Measurements from ENCODE around the gene DNAI1. TPM values are rescaled to one million over a fixed set of nuclear protein-coding genes. Genes with fewer than 3 reads are reported as not detected.

The DNAI1 gene
- total RNA-seq, 2 donors from 2014 or later, result 2.5 to 4.1 TPM

DNA sequence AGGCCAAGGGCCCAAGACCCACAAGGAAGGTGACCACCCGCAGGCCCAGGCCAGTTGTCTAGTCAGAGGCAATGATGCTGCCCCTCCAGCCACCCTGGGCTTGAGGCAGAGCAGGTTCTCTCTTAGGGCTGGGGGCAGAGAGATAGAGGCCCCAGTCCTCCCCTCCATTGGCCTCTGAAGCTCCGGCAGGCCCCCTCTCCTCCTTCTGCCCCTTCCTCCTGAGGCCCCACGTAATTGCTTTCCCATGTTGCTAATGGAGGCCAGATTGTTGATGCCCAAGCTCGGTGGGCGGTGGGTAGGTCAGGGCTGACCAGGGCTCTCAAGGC is 90.8 kb downstream of the DNAI1 start:
- peaks cover 5% of the 10 kb centered on the region for H3K27me3 ChIP-seq (ENCODE audit: control insufficient read depth, insufficient read depth, low read length, poor library complexity, severe bottlenecking)
- no peaks in the 10 kb centered on the region for H3K4me1 ChIP-seq (ENCODE audit: control insufficient read depth, insufficient read depth, low read length)
- H3K4me1 Mint-ChIP-seq, result peaks cover under 1% of the 10 kb centered on the region
- WGBS, 2 experiments (ENCODE audit: insufficient coverage in 1 of 2, insufficient read length in 1 of 2), result 78 to 92% methylated on average over 1 to 5 of the region's 5 CpGs
- no peak for TF ChIP-seq CTCF (conservative IDR thresholded peaks at IDR 0.05)
- H3K27me3 Mint-ChIP-seq (ENCODE audit: insufficient read depth), result peaks cover 8% of the 10 kb centered on the region
- no peak overlapping the region for H3K4me3 Mint-ChIP-seq
- no peak overlapping the region for H3K9ac ChIP-seq (ENCODE audit: extremely low read depth, low read length, poor library complexity, severe bottlenecking)
- H3K9me3 ChIP-seq (ENCODE audit: control insufficient read depth, low read length), result no peaks in the 10 kb centered on the region
- H3K36me3 Mint-ChIP-seq (ENCODE audit: low read depth), result no peaks in the 10 kb centered on the region
- no peak overlapping the region for H3K27ac ChIP-seq (ENCODE audit: low read depth, low read length)
- H3K4me3 ChIP-seq (ENCODE audit: low read length), result no peak overlapping the region
- H3K36me3 ChIP-seq (ENCODE audit: control insufficient read depth, insufficient read depth, low read length), result no peaks in the 10 kb centered on the region
- H3K9me3 Mint-ChIP-seq, result no peaks in the 10 kb centered on the region
- no peak overlapping the region for H3K27ac Mint-ChIP-seq
- no peak for DNase-seq

- no peaks in the 10 kb centered on the region for H3K36me3 ChIP-seq (ENCODE audit: control insufficient read depth, insufficient read depth, low read length)
- 74 to 86% methylated on average over 9 to 12 of the region's 12 CpGs for WGBS, 2 experiments (ENCODE audit: insufficient coverage in 1 of 2, insufficient read length in 1 of 2)
Observed at GRCh38 chr9:34550016-34550680, 91.5 kb downstream of the DNAI1 start.

GRCh38 chr9:34550681-34551270 is 92.2 kb downstream of the DNAI1 start:
- Histone ChIP-seq H3K36me3 (ENCODE audit: control insufficient read depth, insufficient read depth, low read length) (no peaks in the 10 kb centered on the region), H3K27ac (ENCODE audit: low read depth, low read length) (peak overlapping the region; percentile 24), H3K9ac (ENCODE audit: extremely low read depth, low read length, poor library complexity, severe bottlenecking) (no peak overlapping the region), H3K9me3 (ENCODE audit: control insufficient read depth, low read length) (no peaks in the 10 kb centered on the region), H3K4me3 (ENCODE audit: low read length) (no peak overlapping the region), H3K27me3 (ENCODE audit: control insufficient read depth, insufficient read depth, low read length, poor library complexity, severe bottlenecking) (no peaks in the 10 kb centered on the region), H3K4me1 (ENCODE audit: control insufficient read depth, insufficient read depth, low read length) (peaks cover 2% of the 10 kb centered on the region)
- Mint-ChIP-seq H3K9me3 (no peaks in the 10 kb centered on the region), H3K4me3 (no peak overlapping the region), H3K36me3 (ENCODE audit: low read depth) (no peaks in the 10 kb centered on the region), H3K4me1 (peaks cover 8% of the 10 kb centered on the region), H3K27me3 (ENCODE audit: insufficient read depth) (peaks cover 8% of the 10 kb centered on the region), H3K27ac (no peak overlapping the region)
- peak; percentile 37 for DNase-seq
- no peak for TF ChIP-seq CTCF (conservative IDR thresholded peaks at IDR 0.05)
- 92 to 94% methylated on average over 4 to 5 of the region's 5 CpGs for WGBS, 2 experiments (ENCODE audit: insufficient coverage in 1 of 2, insufficient read length in 1 of 2)

More at GRCh38 chr9:34550016-34550680, 91.5 kb downstream of the DNAI1 start:
- peaks cover 8% of the 10 kb centered on the region for H3K4me1 Mint-ChIP-seq
- no peak overlapping the region for H3K4me3 Mint-ChIP-seq
- peaks cover 2% of the 10 kb centered on the region for H3K4me1 ChIP-seq (ENCODE audit: control insufficient read depth, insufficient read depth, low read length)
- DNase-seq, result peak; percentile 44
- H3K9me3 Mint-ChIP-seq, result no peaks in the 10 kb centered on the region
- peak overlapping the region; percentile 44 for H3K27ac ChIP-seq (ENCODE audit: low read depth, low read length)
- TF ChIP-seq CTCF (conservative IDR thresholded peaks at IDR 0.05), result no peak
- H3K36me3 Mint-ChIP-seq (ENCODE audit: low read depth), result no peaks in the 10 kb centered on the region
- H3K27me3 ChIP-seq (ENCODE audit: control insufficient read depth, insufficient read depth, low read length, poor library complexity, severe bottlenecking), result peaks cover 4% of the 10 kb centered on the region
- H3K27me3 Mint-ChIP-seq (ENCODE audit: insufficient read depth), result peaks cover 8% of the 10 kb centered on the region
- H3K4me3 ChIP-seq (ENCODE audit: low read length), result no peak overlapping the region
- no peak overlapping the region for H3K27ac Mint-ChIP-seq
- H3K9ac ChIP-seq (ENCODE audit: extremely low read depth, low read length, poor library complexity, severe bottlenecking), result no peak overlapping the region
- H3K9me3 ChIP-seq (ENCODE audit: control insufficient read depth, low read length), result no peaks in the 10 kb centered on the region

Measured in endodermal cell (in vitro differentiated cells).